NCI-H128 (cell line): ENCODE results near the gene PPM1L.
A peak's percentile ranks its signal among the peaks of the same experiment; 100 is the strongest.

ENCODE experiments used
- DNase-seq: peaks from one replicate; lab custom pipeline; 2025; ENCODE audit not compliant: unreplicated experiment; lab: John Stamatoyannopoulos, UW

Gene PPM1L

GRCh38 chr3:161072211-161072621 lies 316.2 kb downstream of the PPM1L start:
- no peak for DNase-seq

GRCh38 chr3:161072751-161073150 lies 316.7 kb downstream of the PPM1L start:
- DNase-seq = no peak

- no peak for DNase-seq
Observed at GRCh38 chr3:161073181-161073580, 317.1 kb downstream of the PPM1L start.

- no peak for DNase-seq
Observed at GRCh38 chr3:161081633-161082032, 325.6 kb downstream of the PPM1L start.

- no peak for DNase-seq
Observed at GRCh38 chr3:161082063-161082462, 326.0 kb downstream of the PPM1L start.

- DNase-seq = no peak
Observed at GRCh38 chr3:161083131-161083530, 327.1 kb downstream of the PPM1L start.

GRCh38 chr3:161084277-161084676 lies 328.2 kb downstream of the PPM1L start:
- DNase-seq = no peak

- DNase-seq = no peak
Observed at GRCh38 chr3:161093895-161094294, 337.9 kb downstream of the PPM1L start.

- no peak for DNase-seq
Observed at GRCh38 chr3:161096771-161097367, 340.8 kb downstream of the PPM1L start.

- no peak for DNase-seq
Observed at GRCh38 chr3:161100994-161101393, 345.0 kb downstream of the PPM1L start.

GRCh38 chr3:161101609-161102008 lies 345.6 kb downstream of the PPM1L start:
- DNase-seq = no peak

- DNase-seq = no peak
Observed at GRCh38 chr3:161103776-161104385, 347.9 kb downstream of the PPM1L start.

GRCh38 chr3:161104561-161105551 lies 348.8 kb downstream of the PPM1L start, which contains the start of gene B3GALNT1:
TSS of gene B3GALNT1 (minus strand) at chr3:161105349. CDS start at chr3:161086754, 18,595 bp downstream.
- peak; percentile 51 for DNase-seq

GRCh38 chr3:161107311-161107710 lies 351.3 kb downstream of the PPM1L start:
- DNase-seq = no peak

GRCh38 chr3:161108840-161109239 lies 352.8 kb downstream of the PPM1L start:
- DNase-seq = no peak

GRCh38 chr3:161117646-161118045 lies 361.6 kb downstream of the PPM1L start:
- DNase-seq = no peak

- DNase-seq = no peak
Observed at GRCh38 chr3:161126495-161126894, 370.5 kb downstream of the PPM1L start.
